Stimulated activated memory B cell treated with anti-CD40 and anti-IgM and Interleukin-4, amounts not matched to agents 10 μg/mL and 1 μg/mL and 100 μg/mL, for 72 hours (primary cell): ENCODE measurements around the gene EEF2KMT.
"Not testable (repeated sequence)": the region's sequence is repeated elsewhere in the genome, so short reads cannot be mapped to it uniquely, and the experiment has no call there.

Source experiments
- ATAC-seq: fragments of 150-1000 bp; cut with Tn5 transposase; 2 replicates; pipeline ENCODE4 v1.10.0; 2021
- H3K27ac Mint-ChIP-seq: one replicate; pipeline ENCODE4 v1.8.0; 2022; ENCODE audit warnings: mild to moderate bottlenecking, mixed read lengths
- H3K27me3 Mint-ChIP-seq: one replicate; pipeline ENCODE4 v1.8.0; 2022; ENCODE audit warnings: mixed read lengths
- H3K36me3 Mint-ChIP-seq: one replicate; pipeline ENCODE4 v1.8.0; 2022; ENCODE audit warnings: mixed read lengths
- H3K4me1 Mint-ChIP-seq: one replicate; pipeline ENCODE4 v1.8.0; 2022; ENCODE audit warnings: mixed read lengths
- H3K4me3 Mint-ChIP-seq: one replicate; pipeline ENCODE4 v1.8.0; 2022; ENCODE audit warnings: mild to moderate bottlenecking, moderate library complexity, mixed read lengths
- H3K9me3 Mint-ChIP-seq: one replicate; pipeline ENCODE4 v1.8.0; 2022; ENCODE audit warnings: mixed read lengths

The EEF2KMT gene

DNA sequence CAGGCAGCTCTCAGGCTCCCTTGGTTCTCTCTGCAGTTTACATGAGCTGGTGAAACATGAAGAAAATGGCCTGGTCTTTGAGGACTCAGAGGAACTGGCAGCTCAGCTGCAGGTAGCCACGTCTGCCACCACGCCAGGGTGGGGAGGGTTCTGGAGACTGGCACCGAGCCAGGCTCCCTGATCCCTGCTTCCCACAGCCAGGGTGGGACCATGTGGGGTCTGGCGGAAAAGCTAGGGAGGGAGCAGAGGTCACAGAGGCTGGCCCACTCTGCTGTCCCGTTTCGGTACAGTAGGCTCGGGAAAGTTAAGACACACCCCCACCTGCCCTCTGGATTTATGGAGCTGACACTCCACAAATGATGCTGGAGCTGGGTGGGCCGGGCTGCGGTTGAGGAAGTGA lies 13.9 kb downstream of the EEF2KMT start:
- not testable (repeated sequence) for H3K9me3 Mint-ChIP-seq, H3K4me1 Mint-ChIP-seq, ATAC-seq, H3K4me3 Mint-ChIP-seq, H3K27ac Mint-ChIP-seq, H3K27me3 Mint-ChIP-seq
- peaks cover 34% of the 10 kb centered on the region for H3K36me3 Mint-ChIP-seq

DNA sequence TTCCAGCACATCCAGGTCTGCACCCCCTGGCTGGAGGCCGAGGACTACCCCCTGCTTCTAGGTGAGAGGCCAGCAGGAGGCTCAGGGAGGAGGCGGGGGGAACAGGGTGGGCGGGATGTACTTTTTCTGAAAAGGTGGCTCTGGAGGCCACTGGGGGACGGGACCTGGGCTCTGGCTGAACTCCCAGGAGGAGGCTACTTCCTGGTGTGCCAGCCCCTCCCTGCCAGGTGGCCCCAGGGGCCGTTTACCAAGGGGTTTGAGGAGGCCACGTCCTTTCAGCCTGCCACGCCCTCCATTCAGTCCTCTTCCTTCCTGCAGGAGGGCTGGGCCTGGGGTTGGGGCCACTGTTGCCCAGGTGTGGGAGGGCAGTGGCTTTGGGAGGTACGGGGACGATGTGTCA lies 16.6 kb downstream of the EEF2KMT start:
- not testable (repeated sequence) for H3K27ac Mint-ChIP-seq, H3K4me1 Mint-ChIP-seq, H3K9me3 Mint-ChIP-seq, H3K4me3 Mint-ChIP-seq, H3K27me3 Mint-ChIP-seq, ATAC-seq
- H3K36me3 Mint-ChIP-seq: peaks cover 42% of the 10 kb centered on the region

DNA sequence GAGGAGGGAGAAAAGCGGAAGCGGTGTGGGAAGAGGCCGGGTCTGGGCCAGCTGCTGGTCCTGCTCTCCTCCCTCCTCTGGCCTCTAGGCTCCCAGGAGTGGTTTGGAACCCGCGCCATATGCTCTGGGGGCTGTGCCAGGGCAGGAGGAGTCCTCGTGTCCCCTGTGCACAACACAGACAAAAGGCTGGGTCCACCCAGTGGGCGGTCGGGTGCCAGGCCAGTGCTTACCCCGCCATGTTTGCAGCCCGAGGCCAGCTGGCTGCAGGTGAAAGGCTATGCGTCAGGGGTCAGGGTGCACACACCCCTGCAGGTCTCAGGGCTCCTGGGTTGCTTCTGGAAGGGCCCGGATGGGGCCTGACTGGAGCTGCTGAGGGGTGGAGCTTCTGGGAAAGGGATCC lies 17.1 kb downstream of the EEF2KMT start:
- peaks cover 45% of the 10 kb centered on the region for H3K36me3 Mint-ChIP-seq
- H3K4me3 Mint-ChIP-seq, H3K4me1 Mint-ChIP-seq, H3K27ac Mint-ChIP-seq, H3K9me3 Mint-ChIP-seq, ATAC-seq, H3K27me3 Mint-ChIP-seq: not testable (repeated sequence)

DNA sequence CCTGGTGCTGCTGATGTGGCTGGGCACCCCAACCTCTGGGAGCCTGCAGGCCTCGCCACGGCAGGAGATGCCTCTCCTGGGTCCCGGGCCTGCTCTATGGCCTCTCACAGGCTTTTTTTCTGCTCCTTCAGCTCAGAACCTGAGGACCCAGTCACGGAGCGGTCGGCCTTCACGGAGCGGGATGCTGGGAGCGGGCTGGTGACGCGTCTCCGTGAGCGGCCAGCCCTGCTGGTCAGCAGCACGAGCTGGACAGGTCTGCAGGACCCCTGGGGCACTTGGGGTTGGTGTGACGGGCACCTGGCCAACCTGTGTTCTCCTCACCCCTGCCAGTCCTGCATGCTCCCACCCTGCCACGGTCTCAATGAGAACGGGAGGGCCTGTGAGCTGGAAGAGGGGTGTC lies 19.0 kb downstream of the EEF2KMT start:
- Mint-ChIP-seq H3K4me1 (peaks cover 6% of the 10 kb centered on the region), H3K27ac (no peak overlapping the region), H3K27me3 (no peaks in the 10 kb centered on the region), H3K36me3 (peaks cover 41% of the 10 kb centered on the region), H3K9me3 (no peaks in the 10 kb centered on the region), H3K4me3 (no peak overlapping the region)
- no peak for ATAC-seq

DNA sequence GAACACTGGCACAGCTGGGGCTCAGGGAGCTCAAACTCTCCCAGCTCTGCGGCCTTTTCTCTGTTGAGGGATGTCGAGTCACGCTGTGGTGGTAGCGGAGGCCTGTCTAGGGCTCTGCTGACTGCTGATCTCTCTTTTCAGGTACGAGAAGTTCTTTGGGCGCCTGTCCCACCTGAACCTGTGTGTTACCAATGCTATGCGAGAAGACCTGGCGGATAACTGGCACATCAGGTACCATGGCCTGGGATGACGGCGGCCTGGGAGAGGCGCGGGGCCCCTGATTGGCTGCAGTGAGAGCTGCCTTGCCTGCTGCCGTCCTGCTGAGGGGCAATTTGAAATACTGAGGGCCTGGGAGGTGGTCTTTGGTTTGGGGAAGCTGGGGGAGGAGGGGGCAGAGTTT lies 20.3 kb downstream of the EEF2KMT start:
- Mint-ChIP-seq H3K4me1 (peaks cover 17% of the 10 kb centered on the region), H3K27me3 (no peaks in the 10 kb centered on the region), H3K4me3 (no peak overlapping the region), H3K27ac (no peak overlapping the region), H3K9me3 (no peaks in the 10 kb centered on the region), H3K36me3 (peaks cover 44% of the 10 kb centered on the region)
- no peak for ATAC-seq

DNA sequence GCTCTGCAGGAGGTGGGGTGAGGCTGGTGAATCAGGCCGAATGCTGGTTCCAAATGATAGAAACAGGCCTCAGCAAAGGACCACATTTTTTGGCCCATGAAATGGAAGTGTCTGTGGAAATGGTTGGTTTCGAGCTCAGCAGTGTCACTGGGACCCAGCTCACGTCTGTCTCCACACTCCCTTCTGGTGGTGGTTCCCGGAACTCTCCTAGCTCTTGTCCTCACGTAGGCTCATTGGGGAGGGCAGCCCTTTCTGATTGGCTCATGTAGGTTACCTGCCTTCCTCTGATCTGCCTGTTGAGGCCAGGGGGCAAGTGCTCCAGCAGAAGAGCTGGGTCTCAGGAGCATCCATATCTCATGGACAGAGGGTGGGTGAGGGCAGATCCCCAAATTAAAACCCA lies 22.0 kb downstream of the EEF2KMT start:
- Mint-ChIP-seq H3K4me3 (no peak overlapping the region), H3K27ac (no peak overlapping the region), H3K4me1 (peaks cover 33% of the 10 kb centered on the region), H3K9me3 (no peaks in the 10 kb centered on the region), H3K27me3 (no peaks in the 10 kb centered on the region), H3K36me3 (peaks cover 44% of the 10 kb centered on the region)
- no peak for ATAC-seq

DNA sequence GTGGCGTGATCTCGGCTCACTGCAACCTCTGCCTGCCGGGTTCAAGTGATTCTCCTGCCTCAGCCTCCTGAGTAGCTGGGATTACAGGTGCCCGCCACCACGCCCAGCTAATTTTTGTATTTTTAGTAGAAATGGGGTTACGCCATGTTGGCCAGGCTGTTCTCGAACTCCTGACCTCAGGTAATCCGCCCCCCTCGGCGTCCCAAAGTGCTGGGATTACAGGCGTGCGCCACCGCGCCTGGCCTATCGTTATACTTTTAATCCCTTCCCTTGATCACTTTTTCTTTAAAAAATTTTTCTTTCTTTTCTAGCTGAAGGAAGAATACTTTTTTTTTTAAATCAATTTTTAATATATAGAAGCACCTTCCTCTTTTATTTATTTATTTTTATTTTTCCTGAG lies 23.8 kb downstream of the EEF2KMT start:
- ATAC-seq, H3K27ac Mint-ChIP-seq, H3K27me3 Mint-ChIP-seq, H3K9me3 Mint-ChIP-seq, H3K4me3 Mint-ChIP-seq: not testable (repeated sequence)
- Mint-ChIP-seq H3K4me1 (peaks cover 33% of the 10 kb centered on the region), H3K36me3 (peaks cover 38% of the 10 kb centered on the region)

DNA sequence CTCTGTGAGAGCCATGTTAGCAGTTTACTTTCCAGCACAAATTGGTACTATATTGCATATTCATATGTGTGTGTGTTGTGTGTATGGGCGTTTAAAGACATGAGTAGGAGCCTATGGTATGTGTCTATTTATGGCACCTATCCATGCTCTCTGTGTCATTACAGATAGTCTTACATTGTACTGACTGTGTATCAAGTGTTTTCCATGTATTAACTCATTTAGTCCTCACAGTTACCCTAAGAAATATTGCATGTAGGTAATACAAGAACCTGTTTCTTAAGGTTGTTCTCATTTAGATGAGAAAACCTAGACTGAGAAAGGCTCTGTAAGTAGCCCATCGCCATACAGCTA lies 24.3 kb downstream of the EEF2KMT start:
- Mint-ChIP-seq H3K4me1 (peaks cover 33% of the 10 kb centered on the region), H3K4me3 (peak overlapping the region; percentile 89), H3K36me3 (peaks cover 38% of the 10 kb centered on the region), H3K27ac (peak overlapping the region; percentile 98), H3K27me3 (no peaks in the 10 kb centered on the region), H3K9me3 (no peaks in the 10 kb centered on the region)
- ATAC-seq: no peak

DNA sequence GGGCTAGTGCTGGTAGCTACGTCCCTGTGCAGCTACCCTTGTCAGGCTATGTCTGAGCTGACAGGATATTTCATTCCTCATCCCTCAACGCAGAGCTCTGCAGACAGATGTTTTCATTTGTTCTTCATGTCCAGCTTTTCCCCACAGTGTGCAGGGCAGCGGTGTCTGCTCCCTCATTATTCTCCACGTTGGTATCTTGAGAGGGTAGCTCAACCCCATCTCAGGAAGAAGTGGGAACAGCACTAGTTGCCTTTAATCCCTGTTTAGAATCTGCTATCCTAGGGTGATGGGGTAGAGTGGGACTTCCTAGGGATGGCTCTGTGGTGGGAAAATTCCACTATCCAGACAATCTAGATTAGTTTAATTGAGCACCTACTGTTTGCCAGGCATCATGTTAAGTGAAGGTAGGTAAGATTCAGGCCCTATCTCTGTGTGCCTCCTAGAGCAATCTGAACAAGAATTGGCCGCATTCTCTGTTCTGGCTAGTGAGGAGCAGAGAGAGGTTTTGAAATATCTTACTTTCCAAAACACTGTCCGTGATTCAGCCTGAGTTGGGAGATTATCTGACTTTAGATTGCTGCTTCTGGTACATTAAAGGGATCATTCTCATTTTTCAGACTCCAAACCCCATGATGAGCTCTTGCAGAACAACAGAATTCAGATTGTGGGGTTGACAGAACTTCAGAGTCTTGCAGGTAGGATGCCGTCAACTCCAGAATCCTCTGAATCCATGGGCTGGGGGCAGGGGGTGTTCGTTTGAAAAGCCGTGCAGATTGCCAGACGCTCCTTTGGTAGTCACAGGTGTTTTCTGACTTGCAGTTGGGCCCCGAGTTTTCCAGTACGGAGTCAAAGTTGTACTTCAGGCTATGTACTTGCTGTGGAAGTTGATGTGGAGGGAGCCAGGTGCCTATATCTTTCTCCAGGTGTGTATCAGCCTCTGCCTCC lies 25.0 kb downstream of the EEF2KMT start:
- Mint-ChIP-seq H3K27ac (peak overlapping the region; percentile 98), H3K4me3 (peak overlapping the region; percentile 89), H3K36me3 (peaks cover 32% of the 10 kb centered on the region), H3K4me1 (peaks cover 36% of the 10 kb centered on the region), H3K27me3 (no peaks in the 10 kb centered on the region), H3K9me3 (no peaks in the 10 kb centered on the region)
- no peak for ATAC-seq

DNA sequence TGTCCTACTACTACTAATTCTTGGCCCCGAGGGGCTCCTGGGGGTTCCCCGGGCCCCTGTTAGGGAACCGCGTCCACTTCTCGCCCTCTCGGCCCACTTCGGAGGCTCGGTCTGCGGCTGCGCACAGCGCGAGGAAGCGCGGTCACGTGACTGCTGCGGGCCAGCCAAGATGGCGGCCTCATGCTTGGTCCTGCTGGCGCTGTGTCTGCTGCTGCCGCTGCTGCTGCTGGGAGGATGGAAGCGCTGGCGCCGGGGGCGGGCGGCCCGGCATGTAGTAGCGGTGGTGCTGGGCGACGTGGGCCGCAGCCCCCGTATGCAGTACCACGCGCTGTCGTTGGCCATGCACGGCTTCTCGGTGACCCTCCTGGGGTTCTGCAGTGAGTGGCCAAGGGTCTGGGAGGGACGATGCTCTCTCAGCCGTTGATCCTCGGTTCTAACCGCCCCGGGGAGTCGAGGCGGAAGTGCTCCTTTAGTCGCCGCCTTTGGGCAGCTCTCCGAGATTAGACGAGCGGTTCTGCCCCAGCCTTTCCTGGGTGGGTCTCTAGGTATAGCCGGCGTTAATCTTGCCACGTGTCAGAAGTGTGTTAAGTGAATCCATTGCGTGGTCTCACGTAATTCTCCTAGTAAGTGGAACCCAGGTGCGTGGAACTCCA lies 25.8 kb downstream of the EEF2KMT start, which contains the start of gene ALG1:
TSS of gene ALG1 (plus strand) at position 163 of the 653 bp plus-strand sequence. CDS start at position 170, 7 bp downstream.
- no peaks in the 10 kb centered on the region for H3K27me3 Mint-ChIP-seq
- no peaks in the 10 kb centered on the region for H3K9me3 Mint-ChIP-seq
- H3K27ac Mint-ChIP-seq: peak within 1 kb of the TSS; percentile 98
- ATAC-seq: peak; percentile 93
- H3K4me3 Mint-ChIP-seq: peak within 1 kb of the TSS; percentile 89
- peaks cover 26% of the 10 kb centered on the region for H3K36me3 Mint-ChIP-seq
- peaks cover 40% of the 10 kb centered on the region for H3K4me1 Mint-ChIP-seq

DNA sequence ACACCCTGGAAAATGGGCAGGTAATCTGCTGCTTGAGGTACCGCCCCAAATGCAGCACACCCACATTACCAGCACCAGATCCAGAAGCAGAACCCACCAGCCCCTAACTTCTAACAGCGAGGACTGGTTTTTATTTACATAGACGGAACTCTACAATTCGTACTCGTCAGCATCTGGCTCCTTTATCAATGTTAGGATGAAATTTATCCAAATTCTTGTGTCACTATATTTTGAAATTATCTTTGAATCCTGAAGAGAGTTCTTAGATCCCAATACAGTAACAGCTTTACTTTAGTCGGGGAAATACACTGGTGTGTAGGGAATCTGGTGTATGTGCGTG lies 26.3 kb downstream of the EEF2KMT start:
- peaks cover 40% of the 10 kb centered on the region for H3K4me1 Mint-ChIP-seq
- H3K27me3 Mint-ChIP-seq: no peaks in the 10 kb centered on the region
- H3K36me3 Mint-ChIP-seq: peaks cover 26% of the 10 kb centered on the region
- ATAC-seq: no peak
- peak overlapping the region; percentile 98 for H3K27ac Mint-ChIP-seq
- peak overlapping the region; percentile 89 for H3K4me3 Mint-ChIP-seq
- H3K9me3 Mint-ChIP-seq: no peaks in the 10 kb centered on the region

DNA sequence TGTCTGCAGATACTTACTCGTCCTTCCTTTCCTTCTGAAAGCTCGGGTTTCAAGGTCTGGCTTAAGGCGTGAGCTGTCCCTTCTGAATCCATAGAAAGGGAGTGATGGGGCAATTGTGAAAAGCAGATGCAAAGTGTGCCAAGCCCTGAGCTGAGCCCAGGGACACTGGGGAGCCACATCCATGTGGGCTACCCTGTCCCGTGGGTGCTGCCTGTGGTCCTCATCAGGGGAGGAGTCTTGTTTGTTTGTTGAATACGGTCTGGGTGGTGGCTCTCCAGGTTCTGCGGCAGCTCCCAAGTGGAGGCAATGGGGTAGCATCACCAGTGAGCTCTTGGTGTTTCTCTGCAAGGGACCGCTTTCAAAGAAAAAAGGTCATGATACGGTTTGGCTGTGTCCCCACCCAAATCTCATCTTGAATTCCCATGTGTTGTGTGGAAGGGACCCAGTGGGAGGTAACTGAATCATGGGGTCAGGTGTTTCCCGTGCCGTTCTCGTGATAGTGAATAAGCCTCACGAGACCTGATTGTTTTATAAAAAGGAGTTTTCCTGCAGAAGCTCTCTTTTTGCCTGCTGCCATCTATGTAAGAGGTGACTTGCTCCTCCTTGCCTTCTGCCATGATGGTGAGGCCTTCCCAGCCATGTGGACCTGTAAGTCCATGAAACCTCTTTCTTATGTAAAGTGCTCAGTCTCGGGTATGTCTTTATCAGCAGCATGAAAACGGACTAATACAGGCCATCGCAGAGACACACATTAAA lies 27.0 kb downstream of the EEF2KMT start:
- peak overlapping the region; percentile 98 for H3K27ac Mint-ChIP-seq

DNA sequence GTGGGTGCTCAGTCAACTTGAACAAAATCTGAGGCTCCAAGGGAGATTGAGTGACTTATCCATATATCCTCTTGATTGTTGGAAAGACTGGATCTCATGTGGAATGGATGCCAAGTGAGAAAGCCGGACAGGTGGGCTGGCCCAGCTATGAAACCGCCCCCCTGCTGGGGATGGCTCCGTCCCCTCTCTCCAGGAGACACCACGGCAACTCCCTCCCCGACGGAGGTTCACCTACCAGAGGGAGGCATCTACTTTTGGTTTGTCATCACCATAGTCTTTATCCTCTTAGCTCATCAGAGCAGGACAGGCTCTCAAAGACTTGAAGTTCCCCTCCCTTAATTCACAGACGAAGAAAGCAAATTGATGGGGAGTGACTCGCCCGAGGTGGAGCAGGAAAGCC lies 27.7 kb downstream of the EEF2KMT start:
- no peaks in the 10 kb centered on the region for H3K9me3 Mint-ChIP-seq
- H3K36me3 Mint-ChIP-seq: peaks cover 13% of the 10 kb centered on the region
- no peak overlapping the region for H3K4me3 Mint-ChIP-seq
- ATAC-seq: no peak
- H3K27ac Mint-ChIP-seq: peak overlapping the region; percentile 98
- peaks cover 34% of the 10 kb centered on the region for H3K4me1 Mint-ChIP-seq
- H3K27me3 Mint-ChIP-seq: peaks cover 1% of the 10 kb centered on the region

More for the DNA sequence above, 27.0 kb downstream of the EEF2KMT start:
- no peak for ATAC-seq
- H3K27me3 Mint-ChIP-seq: no peaks in the 10 kb centered on the region
- H3K4me1 Mint-ChIP-seq: peaks cover 40% of the 10 kb centered on the region
- peaks cover 21% of the 10 kb centered on the region for H3K36me3 Mint-ChIP-seq
- H3K9me3 Mint-ChIP-seq: no peaks in the 10 kb centered on the region
- no peak overlapping the region for H3K4me3 Mint-ChIP-seq

DNA sequence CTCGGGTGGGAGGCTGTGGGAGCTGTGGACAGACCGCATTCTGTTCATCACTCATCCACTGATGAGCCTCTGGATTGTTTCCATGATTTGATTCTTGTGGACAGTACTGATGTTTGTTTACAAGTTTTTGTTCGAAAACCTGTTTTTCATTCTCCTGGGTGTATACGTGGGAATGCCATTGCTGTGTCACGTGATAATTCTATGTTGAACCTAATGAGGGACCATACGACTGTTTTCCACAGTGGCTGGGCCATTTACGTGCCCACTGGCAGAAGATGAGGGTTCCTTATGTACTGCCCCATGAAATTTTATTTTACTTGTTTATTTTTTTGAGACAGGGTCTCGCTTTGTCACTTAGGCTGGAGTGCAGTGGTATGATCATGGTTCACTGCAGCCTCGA lies 28.5 kb downstream of the EEF2KMT start:
- Mint-ChIP-seq H3K4me1 (peaks cover 34% of the 10 kb centered on the region), H3K9me3 (no peaks in the 10 kb centered on the region), H3K4me3 (no peak overlapping the region), H3K36me3 (peaks cover 6% of the 10 kb centered on the region), H3K27me3 (peaks cover 9% of the 10 kb centered on the region), H3K27ac (no peak overlapping the region)
- no peak for ATAC-seq

DNA sequence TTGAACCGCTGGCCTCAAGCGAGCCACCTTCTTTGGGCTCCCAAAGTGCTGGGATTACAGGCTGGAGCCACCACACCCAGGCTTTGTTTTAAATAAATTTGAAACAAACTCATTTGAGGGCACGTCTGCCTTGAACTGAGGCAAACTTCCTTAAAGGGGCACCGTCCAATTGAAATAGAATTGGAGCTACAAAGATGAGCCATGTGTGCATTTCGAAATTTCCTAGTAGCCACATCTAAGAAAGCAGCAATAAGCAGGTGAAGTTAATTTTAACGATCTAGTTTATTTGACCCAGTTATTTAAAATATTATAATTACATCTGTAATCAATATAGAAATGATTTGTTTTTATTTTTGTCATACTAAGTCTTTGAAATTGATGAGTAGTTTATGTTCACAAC lies 31.1 kb downstream of the EEF2KMT start:
- Mint-ChIP-seq H3K27ac (no peak overlapping the region), H3K9me3 (no peaks in the 10 kb centered on the region), H3K27me3 (peaks cover 30% of the 10 kb centered on the region), H3K4me3 (no peak overlapping the region), H3K36me3 (no peaks in the 10 kb centered on the region), H3K4me1 (peaks cover 33% of the 10 kb centered on the region)
- no peak for ATAC-seq
